ENCODE measurements around the gene B4GALNT1.

The B4GALNT1 gene

DNA sequence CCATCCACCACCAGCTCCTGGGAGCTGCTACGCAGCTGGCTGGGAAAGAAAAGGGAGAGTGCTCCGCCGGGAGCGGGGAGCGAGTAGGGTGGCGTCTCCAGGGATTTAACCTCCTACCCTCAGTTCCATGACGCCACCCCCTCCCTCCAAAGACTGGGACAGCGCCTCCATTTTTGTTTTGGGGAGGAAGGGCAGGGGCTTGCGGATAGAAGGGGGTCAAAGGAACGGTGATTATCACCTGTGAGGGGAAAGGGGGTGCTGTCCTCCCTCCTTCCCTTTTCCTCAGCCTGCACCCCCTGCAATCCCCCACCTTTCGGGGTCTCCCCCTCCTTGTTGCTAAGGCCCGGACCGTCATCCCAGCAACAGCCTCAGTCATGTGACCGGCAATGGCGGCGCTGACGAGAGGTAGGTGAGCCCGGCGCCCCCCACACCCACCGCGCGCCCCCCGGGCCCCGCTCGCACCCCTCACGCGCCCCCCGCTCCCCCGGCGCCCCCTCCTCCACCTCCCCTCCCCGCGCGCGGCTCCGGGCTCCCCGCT is 28.5 kb downstream of the B4GALNT1 start, which contains the start of gene DTX3:
DTX3 (plus strand) TSS at position 371 of the 538 bp plus-strand sequence. CDS start 1,694 bp downstream, outside the sequence.
- Histone ChIP-seq H3K36me3 (ENCODE audit: control insufficient read depth in 1 of 2, insufficient read depth in 2 of 2, low read length in 2 of 2) (peaks cover 28 to 49% of the 10 kb centered on the region in 2 donors), H3K4me1 (ENCODE audit: control insufficient read depth in 1 of 2, insufficient read depth in 2 of 2, low read length in 2 of 2) (peaks cover 9 to 34% of the 10 kb centered on the region in 2 donors), H3K9me3 (ENCODE audit: control insufficient read depth in 1 of 2, low read length in 2 of 2) (no peaks in the 10 kb centered on the region), H3K4me3 (ENCODE audit: low read depth in 1 of 2, low read length in 2 of 2) (peak within 1 kb of the TSS; percentile 74 to 86), H3K27me3 (ENCODE audit: low read depth, low read length) (no peaks in the 10 kb centered on the region), H3K27ac (ENCODE audit: low read length) (peak within 1 kb of the TSS; percentile 85)

- Histone ChIP-seq H3K9me3 (ENCODE audit: control insufficient read depth in 1 of 2, low read length in 2 of 2) (no peaks in the 10 kb centered on the region), H3K4me3 (ENCODE audit: low read depth in 1 of 2, low read length in 2 of 2) (peak overlapping the region; percentile 74 to 86), H3K36me3 (ENCODE audit: control insufficient read depth in 1 of 2, insufficient read depth in 2 of 2, low read length in 2 of 2) (peaks cover 33 to 55% of the 10 kb centered on the region in 2 donors), H3K27ac (ENCODE audit: low read length) (peak overlapping the region; percentile 85), H3K4me1 (ENCODE audit: control insufficient read depth in 1 of 2, insufficient read depth in 2 of 2, low read length in 2 of 2) (peaks cover 9 to 29% of the 10 kb centered on the region in 2 donors), H3K27me3 (ENCODE audit: low read depth, low read length) (no peaks in the 10 kb centered on the region)
These were observed 29.1 kb downstream of the B4GALNT1 start for GRCh38 chr12:57603815-57604453.

- H3K27ac ChIP-seq (ENCODE audit: low read length), result peak overlapping the region; percentile 34
- no peaks in the 10 kb centered on the region for H3K9me3 ChIP-seq (ENCODE audit: control insufficient read depth in 1 of 2, low read length in 2 of 2)
- peaks cover 38 to 57% of the 10 kb centered on the region in 2 donors for H3K36me3 ChIP-seq (ENCODE audit: control insufficient read depth in 1 of 2, insufficient read depth in 2 of 2, low read length in 2 of 2)
- peak overlapping the region in 1 of 2 donors; percentile 86 for H3K4me3 ChIP-seq (ENCODE audit: low read depth in 1 of 2, low read length in 2 of 2)
- peaks cover 9 to 28% of the 10 kb centered on the region in 2 donors for H3K4me1 ChIP-seq (ENCODE audit: control insufficient read depth in 1 of 2, insufficient read depth in 2 of 2, low read length in 2 of 2)
- H3K27me3 ChIP-seq (ENCODE audit: low read depth, low read length), result no peaks in the 10 kb centered on the region
These were observed 29.7 kb downstream of the B4GALNT1 start for GRCh38 chr12:57603324-57603723.

DNA sequence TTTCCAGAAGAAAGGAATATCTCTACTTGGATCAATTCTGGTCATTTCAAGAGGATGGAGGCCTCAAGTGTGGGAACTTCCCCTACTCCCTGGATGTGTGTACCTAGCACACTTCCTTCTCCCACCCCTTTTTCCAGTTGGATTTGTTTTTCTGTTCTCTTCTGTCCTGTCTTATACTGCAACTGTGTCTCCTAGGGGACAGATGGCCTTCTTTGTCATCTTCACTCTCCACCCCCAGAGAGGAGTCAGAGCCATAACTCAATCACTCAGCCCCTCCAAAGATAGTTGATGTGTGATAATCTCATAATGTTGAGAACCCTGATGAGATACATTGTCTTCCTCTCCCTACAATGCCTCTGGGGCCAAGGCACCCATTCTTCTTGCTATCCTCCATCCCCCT is 30.5 kb downstream of the B4GALNT1 start:
- H3K9me3 ChIP-seq (ENCODE audit: control insufficient read depth in 1 of 2, low read length in 2 of 2), result no peaks in the 10 kb centered on the region
- H3K4me1 ChIP-seq (ENCODE audit: control insufficient read depth in 1 of 2, insufficient read depth in 2 of 2, low read length in 2 of 2), result peaks cover 9 to 28% of the 10 kb centered on the region in 2 donors
- no peaks in the 10 kb centered on the region for H3K27me3 ChIP-seq (ENCODE audit: low read depth, low read length)
- H3K36me3 ChIP-seq (ENCODE audit: control insufficient read depth in 1 of 2, insufficient read depth in 2 of 2, low read length in 2 of 2), result peaks cover 38 to 54% of the 10 kb centered on the region in 2 donors
- no peak overlapping the region for H3K4me3 ChIP-seq (ENCODE audit: low read depth in 1 of 2, low read length in 2 of 2)
- H3K27ac ChIP-seq (ENCODE audit: low read length), result no peak overlapping the region

DNA sequence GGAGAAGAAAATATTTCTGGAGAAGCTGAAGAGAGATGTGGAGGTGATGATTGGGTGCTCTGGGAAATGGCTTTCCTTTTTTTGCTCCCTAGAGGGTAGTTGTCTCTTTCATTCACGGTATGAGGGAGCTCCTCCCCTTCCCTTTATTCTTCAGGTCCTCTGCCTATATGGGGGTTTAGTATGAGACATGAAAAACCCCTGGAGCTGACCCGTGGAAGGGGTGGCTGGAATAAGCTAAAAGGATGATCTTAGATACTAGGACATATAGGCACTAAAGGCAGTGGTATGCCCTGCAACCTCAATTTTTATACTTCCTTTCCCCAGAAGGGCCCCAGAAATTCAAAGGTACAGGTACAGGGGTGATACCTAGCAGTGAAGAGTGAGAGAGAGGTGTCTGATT is 32.6 kb downstream of the B4GALNT1 start:
- Histone ChIP-seq H3K4me1 (ENCODE audit: control insufficient read depth in 1 of 2, insufficient read depth in 2 of 2, low read length in 2 of 2) (peaks cover 6 to 12% of the 10 kb centered on the region in 2 donors), H3K4me3 (ENCODE audit: low read depth in 1 of 2, low read length in 2 of 2) (no peak overlapping the region), H3K27me3 (ENCODE audit: low read depth, low read length) (no peaks in the 10 kb centered on the region), H3K36me3 (ENCODE audit: control insufficient read depth in 1 of 2, insufficient read depth in 2 of 2, low read length in 2 of 2) (peaks cover 47 to 54% of the 10 kb centered on the region in 2 donors), H3K9me3 (ENCODE audit: control insufficient read depth in 1 of 2, low read length in 2 of 2) (no peaks in the 10 kb centered on the region), H3K27ac (ENCODE audit: low read length) (no peak overlapping the region)

DNA sequence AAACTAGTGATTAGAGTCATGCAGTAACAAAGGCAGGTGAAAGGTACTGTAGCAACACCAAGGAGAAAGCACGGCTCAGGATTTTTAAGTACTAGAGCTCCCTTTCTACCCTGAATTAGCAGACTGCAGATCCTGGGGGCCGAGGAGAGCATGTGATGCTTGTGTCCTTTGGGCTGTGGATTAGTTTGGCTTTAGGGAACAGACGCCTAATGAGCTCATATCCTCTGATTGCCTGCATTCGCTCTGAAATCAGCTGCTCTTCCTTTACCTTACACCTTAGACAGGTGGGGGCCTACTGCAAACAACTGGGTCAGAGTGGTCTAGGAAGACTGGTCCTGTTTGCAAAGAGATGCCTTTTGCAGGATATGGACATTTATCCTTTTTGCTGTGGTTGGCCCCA is 39.8 kb downstream of the B4GALNT1 start:
- no peak overlapping the region for H3K4me3 ChIP-seq (ENCODE audit: low read depth in 1 of 2, low read length in 2 of 2)
- H3K27ac ChIP-seq (ENCODE audit: low read length), result no peak overlapping the region

DNA sequence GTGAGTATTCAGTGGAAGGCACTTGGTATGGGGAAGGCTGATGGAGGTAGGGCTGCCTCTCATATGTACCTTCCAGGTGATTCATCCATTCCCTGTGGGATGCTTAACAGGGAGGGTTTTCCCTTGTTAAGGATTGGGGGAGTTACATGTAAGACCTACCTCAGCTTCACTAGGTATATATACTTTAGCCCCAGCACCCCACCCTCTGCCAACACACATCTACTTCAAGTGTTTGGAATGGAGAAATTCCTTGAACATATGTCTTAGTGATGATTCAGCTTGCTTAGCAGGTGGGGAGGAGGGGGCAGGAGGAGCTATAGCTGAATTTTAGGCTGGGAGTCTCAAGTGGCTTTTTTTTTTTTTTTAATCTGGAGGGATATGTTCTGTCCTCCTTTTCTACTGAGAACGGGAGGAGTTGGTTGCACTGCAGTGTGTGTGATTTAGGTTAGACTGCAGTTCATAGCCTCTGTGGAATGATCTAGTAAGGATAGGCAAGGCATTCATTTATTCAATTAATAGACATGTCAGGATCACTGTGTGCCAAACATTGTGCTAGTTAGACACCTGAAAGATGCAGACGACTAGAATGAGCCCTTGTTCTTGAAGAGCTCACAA is 40.3 kb downstream of the B4GALNT1 start:
- H3K4me3 ChIP-seq (ENCODE audit: low read depth in 1 of 2, low read length in 2 of 2), result no peak overlapping the region
- H3K27me3 ChIP-seq (ENCODE audit: low read depth, low read length), result no peaks in the 10 kb centered on the region
- peaks cover 9 to 18% of the 10 kb centered on the region in 2 donors for H3K4me1 ChIP-seq (ENCODE audit: control insufficient read depth in 1 of 2, insufficient read depth in 2 of 2, low read length in 2 of 2)
- peaks cover 8 to 16% of the 10 kb centered on the region in 2 donors for H3K36me3 ChIP-seq (ENCODE audit: control insufficient read depth in 1 of 2, insufficient read depth in 2 of 2, low read length in 2 of 2)
- no peaks in the 10 kb centered on the region for H3K9me3 ChIP-seq (ENCODE audit: control insufficient read depth in 1 of 2, low read length in 2 of 2)
- H3K27ac ChIP-seq (ENCODE audit: low read length), result no peak overlapping the region

More for the DNA sequence above, 39.8 kb downstream of the B4GALNT1 start:
- no peaks in the 10 kb centered on the region for H3K9me3 ChIP-seq (ENCODE audit: control insufficient read depth in 1 of 2, low read length in 2 of 2)
- peaks cover 9 to 18% of the 10 kb centered on the region in 2 donors for H3K4me1 ChIP-seq (ENCODE audit: control insufficient read depth in 1 of 2, insufficient read depth in 2 of 2, low read length in 2 of 2)
- H3K36me3 ChIP-seq (ENCODE audit: control insufficient read depth in 1 of 2, insufficient read depth in 2 of 2, low read length in 2 of 2), result peaks cover 8 to 16% of the 10 kb centered on the region in 2 donors
- no peaks in the 10 kb centered on the region for H3K27me3 ChIP-seq (ENCODE audit: low read depth, low read length)

GRCh38 chr12:57591782-57592325 is 41.1 kb downstream of the B4GALNT1 start:
- Histone ChIP-seq H3K27ac (ENCODE audit: low read length) (peak overlapping the region; percentile 51), H3K27me3 (ENCODE audit: low read depth, low read length) (no peaks in the 10 kb centered on the region), H3K4me1 (ENCODE audit: control insufficient read depth in 1 of 2, insufficient read depth in 2 of 2, low read length in 2 of 2) (peaks cover 9 to 18% of the 10 kb centered on the region in 2 donors), H3K36me3 (ENCODE audit: control insufficient read depth in 1 of 2, insufficient read depth in 2 of 2, low read length in 2 of 2) (peaks cover 8 to 12% of the 10 kb centered on the region in 2 donors), H3K9me3 (ENCODE audit: control insufficient read depth in 1 of 2, low read length in 2 of 2) (no peaks in the 10 kb centered on the region), H3K4me3 (ENCODE audit: low read depth in 1 of 2, low read length in 2 of 2) (peak overlapping the region; percentile 88 to 94)

DNA sequence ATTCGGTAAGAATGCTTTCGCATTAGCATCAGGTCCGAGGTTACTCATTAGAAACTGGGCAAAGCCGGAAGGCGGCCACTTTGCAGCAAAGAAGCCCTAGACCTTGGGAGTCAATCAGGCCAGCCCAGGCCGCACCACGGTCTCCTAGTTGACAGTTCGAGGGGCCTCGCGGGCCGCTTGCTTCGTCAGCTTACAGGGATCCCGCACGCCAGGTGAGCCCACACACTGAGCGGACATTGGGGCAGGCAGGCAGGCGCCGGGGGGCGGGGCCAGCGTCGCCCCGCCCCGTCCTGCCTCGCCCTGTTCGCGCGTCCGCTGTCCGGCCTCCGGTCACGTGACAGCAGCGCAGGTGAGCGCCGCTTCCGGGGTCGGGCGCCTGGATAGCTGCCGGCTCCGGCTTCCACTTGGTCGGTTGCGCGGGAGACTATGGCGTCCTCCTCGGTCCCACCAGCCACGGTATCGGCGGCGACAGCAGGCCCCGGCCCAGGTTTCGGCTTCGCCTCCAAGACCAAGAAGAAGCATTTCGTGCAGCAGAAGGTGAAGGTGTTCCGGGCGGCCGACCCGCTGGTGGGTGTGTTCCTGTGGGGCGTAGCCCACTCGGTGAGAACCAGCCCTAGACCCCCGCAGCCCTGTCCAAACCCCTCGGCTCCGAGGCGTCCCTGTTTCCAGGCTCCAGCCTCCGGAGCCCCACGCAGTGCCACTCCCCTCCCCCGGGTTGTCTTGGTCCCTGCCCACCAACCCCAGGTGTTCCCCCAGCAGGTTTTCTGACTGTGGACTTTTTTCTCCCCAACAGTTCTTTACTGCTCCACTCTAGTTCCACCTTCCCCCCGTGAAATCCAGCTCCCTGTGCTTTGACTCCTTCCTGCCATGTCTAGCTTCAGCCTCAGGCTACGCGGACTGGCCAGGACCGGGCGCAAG is 41.9 kb downstream of the B4GALNT1 start, which contains the start of gene PIP4K2C:
PIP4K2C (plus strand) TSS at position 329 of the 918 bp plus-strand sequence; CDS start at position 427, 98 bp downstream.
- H3K4me1 ChIP-seq (ENCODE audit: control insufficient read depth in 1 of 2, insufficient read depth in 2 of 2, low read length in 2 of 2), result peaks cover 9 to 18% of the 10 kb centered on the region in 2 donors
- H3K27me3 ChIP-seq (ENCODE audit: low read depth, low read length), result no peaks in the 10 kb centered on the region
- H3K9me3 ChIP-seq (ENCODE audit: control insufficient read depth in 1 of 2, low read length in 2 of 2), result no peaks in the 10 kb centered on the region
- H3K36me3 ChIP-seq (ENCODE audit: control insufficient read depth in 1 of 2, insufficient read depth in 2 of 2, low read length in 2 of 2), result peaks cover 4 to 8% of the 10 kb centered on the region in 2 donors
- H3K4me3 ChIP-seq (ENCODE audit: low read depth in 1 of 2, low read length in 2 of 2), result peak within 1 kb of the TSS; percentile 88 to 94
- peak within 1 kb of the TSS; percentile 51 for H3K27ac ChIP-seq (ENCODE audit: low read length)

GRCh38 chr12:57590479-57590863 is 42.5 kb downstream of the B4GALNT1 start:
- Histone ChIP-seq H3K9me3 (ENCODE audit: control insufficient read depth in 1 of 2, low read length in 2 of 2) (no peaks in the 10 kb centered on the region), H3K4me3 (ENCODE audit: low read depth in 1 of 2, low read length in 2 of 2) (peak overlapping the region; percentile 88 to 94), H3K36me3 (ENCODE audit: control insufficient read depth in 1 of 2, insufficient read depth in 2 of 2, low read length in 2 of 2) (peaks cover 0 to 1% of the 10 kb centered on the region in 2 donors), H3K27ac (ENCODE audit: low read length) (peak overlapping the region; percentile 51), H3K27me3 (ENCODE audit: low read depth, low read length) (no peaks in the 10 kb centered on the region), H3K4me1 (ENCODE audit: control insufficient read depth in 1 of 2, insufficient read depth in 2 of 2, low read length in 2 of 2) (peaks cover 9 to 18% of the 10 kb centered on the region in 2 donors)

Data from muscle layer of duodenum (tissue), 2 donors.